Stimulated activated CD8-positive, alpha-beta memory T cell treated with anti-CD3 and anti-CD28 coated beads, Interleukin-15, amount 100 ng/mL, for 24 hours (primary cell): ENCODE data around the gene SSBP3.
A peak's percentile ranks its signal among the peaks of the same experiment; 100 is the strongest.
"Not testable (repeated sequence)": the region's sequence is repeated elsewhere in the genome, so short reads cannot be mapped to it uniquely, and the experiment has no call there.

Experiments used
- DNase-seq: peaks from one replicate; pipeline ENCODE4 v3.0.0-alpha.2; 2020; ENCODE audit warnings: low read depth

The SSBP3 gene

DNA sequence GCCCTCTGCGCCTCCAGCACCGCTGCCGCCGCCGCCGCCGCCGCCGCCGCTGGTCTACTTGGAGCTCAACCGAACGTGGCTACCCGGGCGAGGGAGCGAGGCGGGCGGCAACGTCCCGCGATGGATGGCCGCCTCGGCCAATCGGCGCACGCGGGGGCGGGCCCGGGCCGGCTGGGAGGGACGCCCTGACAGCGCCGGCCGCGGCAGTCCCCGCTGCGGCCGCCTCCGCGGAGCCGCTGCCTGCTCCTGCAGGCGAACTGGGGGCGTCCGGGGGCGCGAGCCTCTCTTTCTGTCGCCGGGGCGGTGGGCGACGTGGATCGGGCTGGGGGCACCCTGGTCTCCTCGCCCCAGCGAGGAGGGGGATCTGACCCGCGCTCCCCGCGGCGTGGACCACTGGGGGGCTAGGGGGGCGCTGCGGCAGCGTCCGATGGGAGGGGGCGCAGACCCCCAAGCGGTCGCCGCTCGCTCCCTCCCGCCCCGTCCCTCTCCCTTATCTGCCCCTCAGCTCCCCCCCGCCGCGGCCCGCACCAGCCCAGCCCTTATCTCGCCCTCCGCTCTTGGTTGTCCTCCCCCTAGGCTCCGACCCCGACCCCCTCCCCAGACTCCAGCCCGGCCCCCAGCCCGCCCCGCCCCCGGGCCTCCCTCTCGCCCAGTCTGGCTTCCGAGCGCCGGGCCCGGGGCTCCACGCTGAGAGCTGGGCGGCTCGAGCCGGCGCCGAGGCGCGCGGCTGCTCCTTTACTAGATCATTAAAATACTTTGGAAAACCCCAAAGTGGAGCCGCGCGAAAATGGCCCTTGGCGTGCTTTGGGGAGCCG is at the start of gene SSBP3:
Gene SSBP3, minus strand, starts transcription at position 56 of the 815 bp plus-strand sequence.
- DNase-seq = peak; percentile 83

DNA sequence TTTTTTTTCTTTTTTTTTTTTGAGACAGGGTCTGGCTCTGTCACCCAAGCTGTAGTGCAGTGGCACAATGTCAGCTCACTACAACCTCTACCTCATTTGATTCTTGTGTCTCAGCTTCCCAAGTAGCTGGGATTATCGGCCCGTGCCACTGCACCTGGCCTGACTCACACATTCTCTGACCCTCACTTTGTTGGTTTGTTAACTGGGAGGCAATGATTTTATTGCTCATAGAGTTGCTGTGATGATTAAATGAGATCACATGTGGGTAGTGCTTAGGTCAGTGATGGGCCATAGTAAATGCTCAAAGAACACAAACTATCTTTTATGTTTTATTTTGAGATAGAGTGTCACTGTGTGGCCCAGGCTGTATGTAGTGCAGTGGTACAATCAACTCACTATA is 47.3 kb upstream of the SSBP3 start:
- no peak for DNase-seq

DNA sequence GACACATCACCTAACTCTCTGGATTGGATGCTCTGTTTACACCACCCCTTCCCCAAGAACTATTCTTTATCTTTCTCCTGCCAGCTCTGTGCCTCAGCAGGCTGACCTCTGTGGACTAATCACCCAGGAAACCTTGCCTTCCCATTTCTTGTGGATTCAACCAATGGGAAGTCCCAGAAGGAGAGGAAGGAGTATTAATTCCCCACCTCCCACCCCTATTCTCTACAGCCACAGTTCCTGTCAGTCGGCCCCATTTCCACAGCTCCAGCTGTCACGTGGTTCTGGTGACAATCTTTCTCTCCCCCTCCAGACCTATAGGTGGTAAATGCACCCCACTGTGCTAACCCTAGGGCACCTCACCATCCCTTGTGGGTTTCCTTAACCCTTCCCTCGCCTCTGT is 46.8 kb upstream of the SSBP3 start:
- no peak for DNase-seq

DNA sequence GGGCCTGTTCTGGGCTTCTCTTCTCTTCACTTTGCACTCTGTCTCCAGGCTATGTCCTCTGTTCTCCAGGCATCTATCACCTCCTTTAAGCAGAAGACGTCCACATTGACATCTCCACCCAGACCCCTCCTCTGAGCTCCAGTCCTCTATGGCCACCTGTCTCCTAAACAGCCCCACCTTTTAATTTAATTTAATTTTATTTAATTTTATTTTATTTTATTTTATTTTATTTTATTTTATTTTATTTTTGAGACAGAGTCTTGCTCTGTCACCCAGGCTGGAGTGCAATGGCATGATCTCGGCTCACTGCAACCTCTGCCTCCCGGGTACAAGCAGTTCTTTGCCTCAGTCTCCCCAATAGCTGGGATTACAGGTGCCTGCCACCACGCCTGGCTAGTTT is 43.2 kb upstream of the SSBP3 start:
- DNase-seq = not testable (repeated sequence)

DNA sequence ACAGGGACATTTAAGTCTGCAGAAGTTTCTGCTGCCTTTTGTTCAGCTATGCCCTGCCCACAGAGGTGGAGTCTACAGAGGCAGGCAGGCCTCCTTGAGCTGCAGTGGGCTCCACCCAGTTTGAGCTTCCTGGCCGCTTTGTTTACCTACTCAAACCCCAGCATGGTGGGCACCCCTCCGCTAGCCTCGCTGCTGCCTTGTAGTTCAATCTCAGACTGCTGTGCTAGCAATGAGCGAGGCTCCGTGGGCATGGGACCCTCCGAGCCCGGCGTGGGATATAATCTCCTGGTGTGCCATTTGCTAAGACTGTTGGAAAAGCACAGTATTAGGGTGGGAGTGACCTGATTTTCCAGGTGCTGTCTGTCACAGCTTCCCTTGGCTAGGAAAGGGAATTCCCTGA is 42.6 kb upstream of the SSBP3 start:
- DNase-seq = not testable (repeated sequence)

DNA sequence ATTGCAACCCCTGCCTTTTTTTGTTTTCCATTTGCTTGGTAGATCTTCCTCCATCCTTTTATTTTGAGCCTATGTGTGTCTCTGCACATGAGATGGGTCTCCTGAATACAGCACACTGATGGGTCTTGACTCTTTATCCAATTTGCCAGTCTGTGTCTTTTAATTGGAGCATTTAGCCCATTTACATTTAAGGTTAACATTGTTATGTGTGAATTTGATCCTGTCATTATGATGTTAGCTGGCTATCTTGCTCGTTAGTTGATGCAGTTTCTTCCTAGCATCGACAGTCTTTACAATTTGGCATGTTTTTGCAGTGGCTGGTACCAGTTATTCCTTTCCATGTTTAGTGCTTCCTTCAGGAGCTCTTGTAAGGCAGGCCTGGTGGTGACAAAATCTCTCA is 40.9 kb upstream of the SSBP3 start:
- not testable (repeated sequence) for DNase-seq

DNA sequence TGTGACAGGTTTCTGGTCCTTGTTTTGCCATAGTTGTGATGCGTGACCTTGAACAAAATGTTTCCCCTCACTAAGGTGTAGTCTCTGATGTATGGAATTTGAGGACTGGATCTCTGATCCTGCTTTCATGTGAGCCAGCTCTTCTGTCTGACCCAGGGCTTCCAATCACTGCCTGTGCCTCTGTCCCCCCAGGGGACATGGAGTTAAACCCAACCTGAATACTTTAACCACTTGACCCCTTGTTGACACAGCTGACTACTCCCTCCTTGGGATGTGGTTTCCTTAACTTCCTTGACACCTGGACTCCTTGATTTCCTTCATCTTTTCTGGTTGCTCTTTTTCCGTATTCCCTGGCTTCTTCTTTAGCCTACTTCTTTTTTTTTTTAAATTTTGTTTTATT is 36.0 kb upstream of the SSBP3 start:
- no peak for DNase-seq

DNA sequence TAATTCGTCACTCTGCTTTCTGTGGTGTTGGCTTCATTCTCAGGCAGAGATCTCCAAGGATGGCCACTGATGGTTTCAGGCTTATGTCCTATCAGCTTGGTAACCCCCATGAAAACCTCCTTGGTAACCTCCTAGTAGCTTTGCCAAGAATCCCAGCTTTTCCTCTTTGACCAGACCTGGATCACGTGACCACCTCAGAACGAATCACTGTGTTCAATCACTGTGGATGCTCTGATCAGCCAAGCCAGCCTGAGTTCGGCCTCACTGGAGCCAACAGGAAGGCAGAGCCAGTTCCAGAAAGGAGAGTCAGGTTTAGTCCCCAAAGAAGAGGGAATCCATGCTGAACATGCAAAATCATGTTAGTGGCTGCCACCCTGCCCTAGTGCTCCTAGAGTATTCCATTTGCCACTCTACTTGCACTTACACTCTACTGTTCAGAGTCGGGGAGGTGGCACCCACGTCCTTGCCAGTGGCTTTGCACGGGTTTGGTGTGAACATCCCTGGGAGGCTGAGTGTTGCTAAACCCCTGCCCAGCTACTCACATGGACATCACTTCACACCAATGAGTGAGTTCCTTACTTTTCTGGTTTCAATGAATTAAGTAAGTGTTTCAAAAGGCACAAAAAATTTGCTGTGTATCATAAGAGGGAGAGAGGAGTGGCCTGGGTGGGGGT is 33.5 kb upstream of the SSBP3 start:
- DNase-seq = no peak

DNA sequence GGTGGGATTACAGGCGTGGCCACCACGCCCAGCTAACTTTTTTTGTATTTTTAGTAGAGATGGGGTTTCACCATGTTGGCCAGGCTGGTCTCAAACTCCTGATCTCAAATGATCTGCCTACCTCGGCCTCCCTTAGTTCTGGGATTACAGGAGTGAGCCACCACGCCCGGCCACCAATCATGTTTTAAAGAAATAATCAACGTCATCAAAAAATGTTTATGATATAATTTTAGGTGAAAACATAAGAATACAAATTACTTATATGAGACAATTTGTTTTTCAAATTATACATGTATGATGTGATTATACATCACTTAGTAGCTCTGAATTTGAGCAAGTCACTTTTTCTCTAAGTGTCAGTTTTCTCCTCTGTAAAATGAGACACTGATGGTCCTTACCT is 31.6 kb upstream of the SSBP3 start:
- DNase-seq = no peak

DNA sequence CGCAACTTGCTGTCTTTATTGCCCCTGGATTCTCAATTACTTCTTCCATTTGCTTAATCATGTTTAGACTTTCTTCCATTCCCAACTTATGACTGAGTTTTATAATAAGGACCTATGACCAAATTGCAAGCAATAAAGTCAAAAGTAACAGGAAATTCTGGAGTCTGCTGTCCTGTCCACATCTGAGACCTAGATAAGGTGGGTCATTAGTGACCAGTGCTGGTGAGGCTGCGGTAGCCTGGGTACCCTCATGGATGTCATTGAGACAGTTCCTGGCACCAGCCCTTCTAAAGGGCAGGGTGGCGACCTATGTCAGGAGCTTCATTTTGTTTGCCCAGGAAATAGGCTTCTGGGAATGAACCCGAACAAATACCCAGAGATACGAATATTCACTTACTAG is 30.6 kb upstream of the SSBP3 start:
- no peak for DNase-seq

DNA sequence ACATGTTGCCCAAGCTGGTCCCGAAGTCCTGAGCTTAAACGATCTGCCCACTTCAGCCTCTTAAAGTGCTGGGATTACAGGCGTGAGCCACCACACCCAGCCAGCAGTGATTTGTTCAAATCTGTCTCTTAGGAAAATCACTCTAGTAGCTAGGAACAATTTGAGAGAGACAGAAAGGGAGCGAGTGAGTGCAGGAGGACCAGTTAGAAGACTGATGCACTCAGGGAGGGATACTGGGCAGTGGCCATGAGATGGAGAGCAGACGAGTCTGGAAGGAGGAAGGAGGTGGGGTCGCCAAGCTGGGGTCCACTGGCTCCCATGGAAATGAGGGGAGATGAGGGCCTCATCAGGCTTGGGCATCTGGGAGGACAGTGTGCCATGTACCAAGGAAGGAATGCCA is 23.6 kb upstream of the SSBP3 start:
- DNase-seq = no peak

DNA sequence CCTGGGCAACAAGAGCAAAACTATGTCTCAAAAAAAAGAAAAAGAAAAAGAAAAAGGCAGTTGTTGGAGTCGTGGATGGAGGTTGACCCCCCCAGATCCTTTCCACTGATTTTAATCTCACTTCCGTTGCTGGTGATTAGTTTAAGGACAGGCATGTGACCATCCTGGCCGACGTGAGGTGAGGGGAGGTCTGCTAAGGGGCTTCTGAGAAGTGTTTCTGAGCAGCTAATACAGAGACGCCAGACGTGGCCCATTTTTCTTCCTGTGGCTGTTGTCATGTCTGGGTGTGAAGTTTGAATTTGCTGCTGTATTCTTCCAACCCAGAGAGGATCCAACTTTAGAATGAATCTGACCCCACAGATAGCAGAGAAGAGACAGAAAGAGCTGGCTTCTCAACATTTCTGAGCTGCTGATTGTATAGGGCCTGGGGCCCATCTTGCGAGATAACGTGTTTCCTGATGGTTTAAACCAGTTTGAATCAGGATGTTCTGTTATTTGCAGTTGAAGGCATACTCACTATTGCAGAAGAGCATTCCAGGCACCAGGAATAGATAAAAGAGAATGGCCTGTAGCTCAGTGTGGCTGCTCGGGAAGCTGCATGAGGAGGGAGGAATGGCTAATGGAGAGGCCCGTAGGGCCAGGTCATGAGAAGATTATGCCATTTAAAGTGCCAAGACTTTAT is 22.8 kb upstream of the SSBP3 start:
- no peak for DNase-seq

DNA sequence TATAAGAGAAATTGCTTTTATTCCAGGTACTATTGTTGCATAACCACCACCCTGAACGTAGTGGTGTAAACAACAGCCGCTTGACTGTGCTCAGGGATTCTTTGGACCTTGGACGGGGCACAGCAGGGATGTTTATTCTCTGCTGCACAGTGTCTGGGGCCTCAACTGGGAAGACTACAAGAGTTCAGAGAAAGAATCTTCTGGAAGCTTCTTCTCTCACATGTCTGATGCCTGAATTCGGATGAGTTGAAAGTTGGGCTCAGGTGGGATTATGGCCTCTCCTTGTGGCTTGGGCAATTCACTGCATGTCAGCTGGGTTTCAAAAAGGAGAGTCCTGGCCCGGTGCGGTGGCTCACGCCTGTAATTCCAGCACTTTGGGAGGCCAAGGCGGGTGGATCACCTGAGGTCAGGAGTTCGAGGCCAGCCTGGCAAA is 19.0 kb upstream of the SSBP3 start:
- no peak for DNase-seq

DNA sequence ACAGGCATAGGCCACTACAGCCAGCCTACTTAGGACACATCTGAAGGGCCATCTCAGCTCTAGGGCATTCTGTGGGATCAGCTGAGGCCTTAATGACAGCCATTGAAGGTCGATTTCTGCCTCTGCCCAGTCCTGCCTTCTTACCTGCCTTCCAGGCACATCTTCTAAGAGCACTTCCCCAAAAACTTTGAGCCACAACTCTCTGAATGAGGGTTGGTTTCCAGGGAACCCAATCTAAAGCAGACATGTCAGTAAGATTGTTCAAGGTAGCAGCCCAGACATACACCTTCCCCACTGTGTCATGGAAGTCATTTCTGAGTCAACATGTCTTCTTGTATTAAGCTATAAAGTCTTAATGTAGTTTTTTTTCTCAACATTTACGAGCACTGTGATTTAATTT is 18.2 kb upstream of the SSBP3 start:
- DNase-seq = no peak

DNA sequence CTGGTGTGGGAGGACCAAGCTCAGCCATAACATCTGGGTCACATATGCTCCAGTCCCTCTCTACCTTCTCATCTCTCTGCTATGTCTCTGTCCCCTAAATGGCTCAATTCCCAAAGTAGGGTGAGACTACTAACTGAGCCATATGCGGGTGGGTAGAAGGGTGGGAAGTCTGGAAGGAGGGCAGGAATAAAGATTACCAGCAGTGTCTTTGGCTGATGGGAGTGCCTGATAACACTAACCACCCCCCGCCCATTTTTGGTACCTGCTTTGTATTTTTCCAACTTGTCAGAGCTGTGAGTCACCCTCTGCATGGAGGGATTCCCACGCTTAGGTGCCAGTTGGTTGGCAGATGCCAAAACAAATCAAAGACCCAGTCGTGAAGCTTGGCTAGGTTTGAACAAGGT is 14.9 kb upstream of the SSBP3 start:
- DNase-seq = no peak

DNA sequence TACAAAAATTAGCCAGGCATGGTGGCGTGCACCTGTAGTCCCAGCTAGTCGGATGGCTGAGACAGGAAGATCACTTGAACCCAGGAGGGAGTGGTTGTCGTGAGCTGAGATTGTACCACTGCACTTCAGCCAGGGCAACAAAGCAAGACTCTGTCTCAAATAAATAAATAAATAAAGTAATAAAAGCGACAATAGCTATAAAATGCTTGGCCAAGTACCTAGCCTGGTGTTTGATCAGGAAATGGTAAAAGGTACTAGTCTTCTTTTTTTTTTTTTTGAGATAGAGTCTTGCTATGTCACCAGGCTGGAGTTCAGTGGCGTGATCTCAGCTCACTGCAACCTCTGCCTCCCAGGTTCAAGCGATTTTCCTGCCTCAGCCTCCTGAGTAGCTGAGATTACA is 12.4 kb upstream of the SSBP3 start:
- not testable (repeated sequence) for DNase-seq

DNA sequence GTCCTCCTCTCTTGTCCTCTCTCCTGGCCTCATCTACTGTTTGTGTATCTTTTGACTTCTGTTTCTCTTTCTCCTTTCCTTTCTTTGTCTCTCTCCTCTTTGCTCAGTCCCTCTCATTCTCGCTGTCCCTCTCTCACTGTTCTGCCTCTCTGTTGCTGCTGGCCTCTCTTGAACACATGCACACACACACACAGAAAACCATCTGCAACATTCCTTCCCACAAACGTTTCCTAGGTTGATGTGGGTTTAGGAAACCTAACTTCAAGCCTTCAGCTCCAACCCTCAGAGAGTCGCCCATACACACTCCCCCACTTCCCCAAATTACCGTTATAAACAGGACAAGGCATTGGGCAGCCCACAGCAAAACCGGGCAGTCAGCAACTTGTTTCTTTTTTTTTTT is 10.9 kb upstream of the SSBP3 start:
- no peak for DNase-seq

DNA sequence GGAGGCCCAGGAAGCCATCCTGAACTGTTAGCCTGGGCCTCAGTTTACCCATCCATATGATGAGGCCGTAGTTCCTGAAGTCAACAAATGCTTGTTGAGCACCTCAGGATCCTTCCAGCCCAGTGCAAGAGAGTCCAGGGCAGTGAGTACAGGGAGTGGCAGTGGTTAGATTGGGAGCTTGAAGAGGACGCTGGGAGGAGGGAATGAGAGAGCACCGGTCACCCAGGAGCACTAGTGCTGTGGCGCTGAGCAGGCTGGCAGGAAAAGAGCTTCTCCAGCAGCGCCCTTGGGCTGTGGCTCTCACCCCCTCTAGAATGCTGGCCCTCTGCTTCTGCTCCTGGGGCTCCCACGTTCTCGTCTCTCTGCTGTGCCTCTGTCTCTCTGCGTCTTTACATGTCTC is 10.2 kb upstream of the SSBP3 start:
- no peak for DNase-seq

DNA sequence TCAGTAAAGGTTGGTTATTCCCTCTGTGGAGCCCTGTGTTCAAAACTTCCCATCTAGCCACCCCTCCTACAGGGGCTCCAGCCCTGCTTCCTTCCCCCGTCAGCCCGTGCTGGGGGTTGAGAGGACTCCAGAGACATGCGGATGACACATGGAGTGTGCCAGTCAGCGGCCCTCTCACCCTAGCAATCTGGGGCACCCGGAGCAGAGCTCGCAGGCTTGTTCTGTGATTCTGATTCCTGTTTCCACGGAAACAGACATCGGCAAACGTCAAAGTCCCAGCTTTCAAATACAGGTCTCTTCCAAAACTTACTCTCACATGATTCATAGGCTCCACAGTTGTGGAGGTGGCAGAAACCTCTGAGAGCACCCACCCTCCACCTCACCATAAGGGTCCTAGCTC is 9.8 kb upstream of the SSBP3 start:
- DNase-seq = no peak

DNA sequence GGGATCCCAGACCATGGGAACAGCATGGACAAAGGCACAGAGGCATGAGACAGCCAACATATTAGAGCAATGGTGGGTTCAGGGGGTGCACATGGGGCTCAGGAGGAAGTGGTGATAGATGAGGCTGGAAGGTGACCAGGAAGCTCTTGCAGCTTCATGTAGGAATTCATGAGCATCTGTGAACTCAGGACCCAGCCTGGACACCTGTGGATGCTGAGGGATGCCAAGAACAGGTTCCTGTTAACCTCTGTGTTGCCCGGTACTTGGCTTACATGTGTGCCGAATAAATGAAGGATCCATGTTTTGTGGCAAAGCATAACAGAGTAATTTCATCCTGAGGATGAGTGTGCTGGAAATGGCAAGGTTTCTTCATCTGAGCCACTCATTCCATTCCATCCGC is 9.3 kb upstream of the SSBP3 start:
- DNase-seq = no peak

DNA sequence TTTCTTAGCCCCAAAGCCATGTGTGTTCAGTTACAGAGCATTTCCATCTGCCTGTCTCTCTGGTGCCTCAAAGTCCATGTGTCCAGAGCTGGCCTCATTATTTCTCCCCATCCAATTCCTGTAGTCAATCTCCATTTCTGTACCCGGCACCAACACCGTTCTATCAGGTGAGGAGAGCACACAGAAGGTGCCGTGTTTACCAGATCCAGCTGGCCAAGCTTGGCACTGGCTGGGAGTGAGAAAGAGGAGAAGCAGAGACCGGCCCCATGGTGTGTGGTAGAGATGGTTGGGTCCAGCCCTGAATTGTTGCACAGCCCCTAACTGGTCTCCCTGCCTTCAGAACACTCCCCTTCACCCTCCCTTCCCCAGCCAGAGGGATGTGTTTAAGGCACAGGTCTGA is 7.5 kb upstream of the SSBP3 start:
- no peak for DNase-seq

DNA sequence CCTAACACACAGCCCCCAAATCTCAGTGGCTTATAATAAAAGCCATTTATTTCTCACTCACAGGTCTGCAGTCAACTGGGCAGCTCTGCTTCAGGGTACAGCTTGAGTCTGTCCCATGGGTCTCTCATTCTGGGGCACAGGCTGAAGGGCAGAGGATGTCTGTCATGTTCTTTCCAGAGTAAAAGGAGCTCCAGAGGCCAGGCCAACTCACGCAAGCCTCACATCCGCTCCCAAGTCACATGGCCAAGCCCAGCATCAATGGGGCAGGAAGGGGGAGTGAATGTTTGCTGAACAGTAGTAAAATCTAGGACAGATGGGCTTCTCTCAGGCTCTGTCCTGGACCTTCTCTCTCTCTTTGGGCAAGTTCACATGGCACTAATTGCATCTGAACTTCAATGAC is 7.1 kb upstream of the SSBP3 start:
- no peak for DNase-seq

DNA sequence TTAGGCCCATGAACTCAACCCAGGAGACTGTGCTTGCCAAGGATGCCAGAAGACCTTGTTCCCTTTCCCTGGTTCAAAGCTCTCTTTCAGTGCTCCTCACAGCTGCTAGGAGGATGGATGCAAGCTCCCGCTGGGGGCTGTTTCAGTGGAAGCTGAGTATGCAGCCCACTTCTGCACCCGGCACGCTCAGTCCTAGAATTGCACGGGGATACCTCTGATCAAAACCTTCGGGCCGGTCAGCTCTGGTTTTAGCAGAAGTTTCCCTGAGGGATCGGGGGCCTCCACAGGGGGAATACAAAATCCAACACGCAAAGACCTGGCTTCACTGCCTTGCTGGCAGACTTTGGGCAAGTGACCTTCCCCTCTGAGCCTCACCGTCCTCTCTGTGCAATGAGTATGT is 4.2 kb upstream of the SSBP3 start:
- no peak for DNase-seq
